GM20431 (cell line): ENCODE data around the gene LRRC25.

Experiments used
- in situ Hi-C: fragments of 300-500 bp; cut with MseI, MboI; formaldehyde crosslinking; loops from one replicate; pipeline ENCODE4 v1.15.0; 2020; ENCODE audit warnings: low sequenced_read_pairs; ENCODE audit not compliant: unreplicated experiment

Gene LRRC25

GRCh38 chr19:18397242-18398202 lies at the start of gene LRRC25:
Gene LRRC25, minus strand, starts transcription at chr19:18397622. Its CDS starts 659 bp downstream, at chr19:18396963.
- in situ Hi-C loops: no loop called here

GRCh38 chr19:18446811-18447359 lies 49.5 kb upstream of the LRRC25 start:
- in situ Hi-C loops: no loop called here

- in situ Hi-C loops: no loop called here
Measured at GRCh38 chr19:18446145-18446810, 48.9 kb upstream of the LRRC25 start.

GRCh38 chr19:18445262-18445948 lies 48.0 kb upstream of the LRRC25 start:
- in situ Hi-C loops: no loop called here

- in situ Hi-C loops: no loop called here
Measured at GRCh38 chr19:18444513-18444912, 47.1 kb upstream of the LRRC25 start.

GRCh38 chr19:18443831-18444230 lies 46.4 kb upstream of the LRRC25 start:
- in situ Hi-C loops: no loop called here

GRCh38 chr19:18443406-18443805 lies 46.0 kb upstream of the LRRC25 start:
- in situ Hi-C loops: no loop called here

GRCh38 chr19:18442941-18443340 lies 45.5 kb upstream of the LRRC25 start:
- in situ Hi-C loops: no loop called here

- in situ Hi-C loops: no loop called here
Measured at GRCh38 chr19:18441804-18442788, 44.7 kb upstream of the LRRC25 start.

- in situ Hi-C loops: no loop called here
Measured at GRCh38 chr19:18440936-18441803, 43.7 kb upstream of the LRRC25 start.

- in situ Hi-C loops: no loop called here
Measured at GRCh38 chr19:18440415-18440877, 43.0 kb upstream of the LRRC25 start.

- in situ Hi-C loops: no loop called here
Measured at GRCh38 chr19:18439910-18440237, 42.5 kb upstream of the LRRC25 start.

GRCh38 chr19:18439025-18439909 lies 41.8 kb upstream of the LRRC25 start:
- in situ Hi-C loops: no loop called here

- in situ Hi-C loops: no loop called here
Measured at GRCh38 chr19:18438331-18439024, 41.1 kb upstream of the LRRC25 start.

GRCh38 chr19:18437491-18438330 lies 40.3 kb upstream of the LRRC25 start, which contains the start of gene ISYNA1:
Gene ISYNA1, minus strand, starts transcription at chr19:18438133. Its CDS starts 154 bp downstream, at chr19:18437979.
- in situ Hi-C loops: no loop called here
